Measurements from ENCODE around the gene KIF26B. TPM values are rescaled to one million over a fixed set of nuclear protein-coding genes. Genes with fewer than 3 reads are reported as not detected.

Gene KIF26B
- total and polyA plus RNA-seq, 3 experiments from 2014 or later, result 0.11 to 0.16 TPM; not detected in 1

GRCh38 chr1:245444147-245444828 lies 289.5 kb downstream of the KIF26B start:
- CTCF ChIA-PET, result no interaction called here
- Histone ChIP-seq H3K27ac (ENCODE audit: low read depth, low read length) (no peak overlapping the region), H3K4me1 (ENCODE audit: insufficient read depth, low read length) (no peaks in the 10 kb centered on the region), H3K4me3 (ENCODE audit: low read length) (no peak overlapping the region), H3K27me3 (ENCODE audit: insufficient read depth, low read length, poor library complexity, severe bottlenecking) (no peaks in the 10 kb centered on the region), H3K9me3 (ENCODE audit: low read length) (no peaks in the 10 kb centered on the region), H3K36me3 (ENCODE audit: insufficient read depth, low read length) (no peaks in the 10 kb centered on the region)
- POLR2A ChIA-PET, result no interaction called here
- H3K4me3 Mint-ChIP-seq, result no peak overlapping the region
- peaks cover 11 to 14% of the 10 kb centered on the region in 2 donors for H3K27me3 Mint-ChIP-seq
- DNase-seq, result no peak
- H3K27ac Mint-ChIP-seq, result no peak overlapping the region
- H3K9me3 Mint-ChIP-seq, result peaks cover 0 to 5% (median 0%) of the 10 kb centered on the region in 5 donors
- H3K36me3 Mint-ChIP-seq, result no peaks in the 10 kb centered on the region
- no peaks in the 10 kb centered on the region for H3K4me1 Mint-ChIP-seq

GRCh38 chr1:245444945-245445344 lies 290.2 kb downstream of the KIF26B start:
- no peaks in the 10 kb centered on the region for H3K27me3 ChIP-seq (ENCODE audit: insufficient read depth, low read length, poor library complexity, severe bottlenecking)
- no peaks in the 10 kb centered on the region for H3K9me3 ChIP-seq (ENCODE audit: low read length)
- H3K36me3 Mint-ChIP-seq, result no peaks in the 10 kb centered on the region
- CTCF ChIA-PET, result no interaction called here
- H3K36me3 ChIP-seq (ENCODE audit: insufficient read depth, low read length), result no peaks in the 10 kb centered on the region
- no peaks in the 10 kb centered on the region for H3K4me1 Mint-ChIP-seq
- no peak for DNase-seq
- peaks cover 0 to 5% (median 0%) of the 10 kb centered on the region in 5 donors for H3K9me3 Mint-ChIP-seq
- POLR2A ChIA-PET, result no interaction called here
- peaks cover 6 to 8% of the 10 kb centered on the region in 2 donors for H3K27me3 Mint-ChIP-seq
- no peak overlapping the region for H3K27ac ChIP-seq (ENCODE audit: low read depth, low read length)
- no peak overlapping the region for H3K27ac Mint-ChIP-seq
- no peaks in the 10 kb centered on the region for H3K4me1 ChIP-seq (ENCODE audit: insufficient read depth, low read length)
- H3K4me3 Mint-ChIP-seq, result no peak overlapping the region
- H3K4me3 ChIP-seq (ENCODE audit: low read length), result no peak overlapping the region

GRCh38 chr1:245448531-245448930 lies 293.7 kb downstream of the KIF26B start:
- H3K36me3 ChIP-seq (ENCODE audit: insufficient read depth, low read length), result no peaks in the 10 kb centered on the region
- no peak for DNase-seq
- H3K27ac Mint-ChIP-seq, result no peak overlapping the region
- H3K4me3 Mint-ChIP-seq, result no peak overlapping the region
- H3K4me3 ChIP-seq (ENCODE audit: low read length), result no peak overlapping the region
- CTCF ChIA-PET, result no interaction called here
- POLR2A ChIA-PET, result no interaction called here
- H3K27ac ChIP-seq (ENCODE audit: low read depth, low read length), result no peak overlapping the region
- H3K9me3 Mint-ChIP-seq, result peaks cover 0 to 5% (median 0%) of the 10 kb centered on the region in 5 donors
- H3K27me3 ChIP-seq (ENCODE audit: insufficient read depth, low read length, poor library complexity, severe bottlenecking), result no peaks in the 10 kb centered on the region
- H3K4me1 ChIP-seq (ENCODE audit: insufficient read depth, low read length), result no peaks in the 10 kb centered on the region
- H3K9me3 ChIP-seq (ENCODE audit: low read length), result no peaks in the 10 kb centered on the region
- H3K4me1 Mint-ChIP-seq, result no peaks in the 10 kb centered on the region
- H3K27me3 Mint-ChIP-seq, result no peaks in the 10 kb centered on the region
- no peaks in the 10 kb centered on the region for H3K36me3 Mint-ChIP-seq

GRCh38 chr1:245448975-245449431 lies 294.2 kb downstream of the KIF26B start:
- no peak overlapping the region for H3K4me3 ChIP-seq (ENCODE audit: low read length)
- no peaks in the 10 kb centered on the region for H3K4me1 ChIP-seq (ENCODE audit: insufficient read depth, low read length)
- H3K27ac ChIP-seq (ENCODE audit: low read depth, low read length), result no peak overlapping the region
- H3K9me3 ChIP-seq (ENCODE audit: low read length), result no peaks in the 10 kb centered on the region
- CTCF ChIA-PET, result no interaction called here
- no peaks in the 10 kb centered on the region for H3K27me3 ChIP-seq (ENCODE audit: insufficient read depth, low read length, poor library complexity, severe bottlenecking)
- no peak for DNase-seq
- H3K36me3 ChIP-seq (ENCODE audit: insufficient read depth, low read length), result no peaks in the 10 kb centered on the region
- Mint-ChIP-seq H3K27ac (no peak overlapping the region), H3K4me1 (no peaks in the 10 kb centered on the region), H3K36me3 (no peaks in the 10 kb centered on the region), H3K9me3 (peaks cover 0 to 5% (median 0%) of the 10 kb centered on the region in 5 donors), H3K4me3 (no peak overlapping the region), H3K27me3 (no peaks in the 10 kb centered on the region)
- POLR2A ChIA-PET, result no interaction called here

- Histone ChIP-seq H3K4me1 (ENCODE audit: insufficient read depth, low read length) (no peaks in the 10 kb centered on the region), H3K27me3 (ENCODE audit: insufficient read depth, low read length, poor library complexity, severe bottlenecking) (no peaks in the 10 kb centered on the region), H3K36me3 (ENCODE audit: insufficient read depth, low read length) (no peaks in the 10 kb centered on the region), H3K4me3 (ENCODE audit: low read length) (no peak overlapping the region), H3K27ac (ENCODE audit: low read depth, low read length) (no peak overlapping the region), H3K9me3 (ENCODE audit: low read length) (no peaks in the 10 kb centered on the region)
- ChIA-PET CTCF (no interaction called here), POLR2A (no interaction called here)
- Mint-ChIP-seq H3K4me1 (no peaks in the 10 kb centered on the region), H3K27me3 (peaks cover 0 to 3% of the 10 kb centered on the region in 2 donors), H3K36me3 (no peaks in the 10 kb centered on the region), H3K4me3 (no peak overlapping the region), H3K27ac (no peak overlapping the region), H3K9me3 (peaks cover 0 to 2% (median 0%) of the 10 kb centered on the region in 5 donors)
- DNase-seq, result no peak
Observed at GRCh38 chr1:245453541-245453940, 298.8 kb downstream of the KIF26B start.

GRCh38 chr1:245454051-245454450 lies 299.3 kb downstream of the KIF26B start:
- Mint-ChIP-seq H3K9me3 (peaks cover 0 to 2% (median 0%) of the 10 kb centered on the region in 5 donors), H3K27ac (no peak overlapping the region), H3K27me3 (peaks cover 0 to 3% of the 10 kb centered on the region in 2 donors), H3K36me3 (no peaks in the 10 kb centered on the region), H3K4me1 (no peaks in the 10 kb centered on the region), H3K4me3 (no peak overlapping the region)
- POLR2A ChIA-PET, result no interaction called here
- H3K4me1 ChIP-seq (ENCODE audit: insufficient read depth, low read length), result no peaks in the 10 kb centered on the region
- H3K27ac ChIP-seq (ENCODE audit: low read depth, low read length), result no peak overlapping the region
- H3K4me3 ChIP-seq (ENCODE audit: low read length), result no peak overlapping the region
- CTCF ChIA-PET, result no interaction called here
- no peaks in the 10 kb centered on the region for H3K36me3 ChIP-seq (ENCODE audit: insufficient read depth, low read length)
- DNase-seq, result no peak
- H3K27me3 ChIP-seq (ENCODE audit: insufficient read depth, low read length, poor library complexity, severe bottlenecking), result no peaks in the 10 kb centered on the region
- H3K9me3 ChIP-seq (ENCODE audit: low read length), result no peaks in the 10 kb centered on the region

GRCh38 chr1:245457562-245457961 lies 302.8 kb downstream of the KIF26B start:
- Histone ChIP-seq H3K9me3 (ENCODE audit: low read length) (no peaks in the 10 kb centered on the region), H3K36me3 (ENCODE audit: insufficient read depth, low read length) (no peaks in the 10 kb centered on the region), H3K4me3 (ENCODE audit: low read length) (no peak overlapping the region), H3K4me1 (ENCODE audit: insufficient read depth, low read length) (no peaks in the 10 kb centered on the region), H3K27me3 (ENCODE audit: insufficient read depth, low read length, poor library complexity, severe bottlenecking) (no peaks in the 10 kb centered on the region), H3K27ac (ENCODE audit: low read depth, low read length) (no peak overlapping the region)
- no peak overlapping the region for H3K27ac Mint-ChIP-seq
- CTCF ChIA-PET, result no interaction called here
- H3K36me3 Mint-ChIP-seq, result no peaks in the 10 kb centered on the region
- no peaks in the 10 kb centered on the region for H3K9me3 Mint-ChIP-seq
- no peaks in the 10 kb centered on the region for H3K4me1 Mint-ChIP-seq
- no peak overlapping the region for H3K4me3 Mint-ChIP-seq
- DNase-seq, result no peak
- peaks cover 3 to 12% of the 10 kb centered on the region in 2 donors for H3K27me3 Mint-ChIP-seq
- POLR2A ChIA-PET, result no interaction called here

GRCh38 chr1:245458234-245458633 lies 303.4 kb downstream of the KIF26B start:
- H3K9me3 ChIP-seq (ENCODE audit: low read length), result no peaks in the 10 kb centered on the region
- no peaks in the 10 kb centered on the region for H3K4me1 ChIP-seq (ENCODE audit: insufficient read depth, low read length)
- ChIA-PET CTCF (no interaction called here), POLR2A (no interaction called here)
- no peaks in the 10 kb centered on the region for H3K36me3 Mint-ChIP-seq
- H3K4me3 ChIP-seq (ENCODE audit: low read length), result no peak overlapping the region
- no peaks in the 10 kb centered on the region for H3K4me1 Mint-ChIP-seq
- H3K27me3 Mint-ChIP-seq, result peaks cover 3 to 12% of the 10 kb centered on the region in 2 donors
- DNase-seq, result no peak
- H3K4me3 Mint-ChIP-seq, result no peak overlapping the region
- H3K27me3 ChIP-seq (ENCODE audit: insufficient read depth, low read length, poor library complexity, severe bottlenecking), result no peaks in the 10 kb centered on the region
- H3K27ac Mint-ChIP-seq, result no peak overlapping the region
- H3K36me3 ChIP-seq (ENCODE audit: insufficient read depth, low read length), result no peaks in the 10 kb centered on the region
- no peaks in the 10 kb centered on the region for H3K9me3 Mint-ChIP-seq
- no peak overlapping the region for H3K27ac ChIP-seq (ENCODE audit: low read depth, low read length)
